Activated CD8-positive, alpha-beta memory T cell treated with anti-CD3 and anti-CD28 coated beads, Interleukin-2, amount 50 U/mL, for 4 hours (primary cell): ENCODE results near the gene GPR89B.
"Not testable (repeated sequence)": the region's sequence is repeated elsewhere in the genome, so short reads cannot be mapped to it uniquely, and the experiment has no call there.

Source experiments
- DNase-seq: peaks from one replicate; pipeline ENCODE4 v3.0.0-alpha.2; 2020

GPR89B gene

DNA sequence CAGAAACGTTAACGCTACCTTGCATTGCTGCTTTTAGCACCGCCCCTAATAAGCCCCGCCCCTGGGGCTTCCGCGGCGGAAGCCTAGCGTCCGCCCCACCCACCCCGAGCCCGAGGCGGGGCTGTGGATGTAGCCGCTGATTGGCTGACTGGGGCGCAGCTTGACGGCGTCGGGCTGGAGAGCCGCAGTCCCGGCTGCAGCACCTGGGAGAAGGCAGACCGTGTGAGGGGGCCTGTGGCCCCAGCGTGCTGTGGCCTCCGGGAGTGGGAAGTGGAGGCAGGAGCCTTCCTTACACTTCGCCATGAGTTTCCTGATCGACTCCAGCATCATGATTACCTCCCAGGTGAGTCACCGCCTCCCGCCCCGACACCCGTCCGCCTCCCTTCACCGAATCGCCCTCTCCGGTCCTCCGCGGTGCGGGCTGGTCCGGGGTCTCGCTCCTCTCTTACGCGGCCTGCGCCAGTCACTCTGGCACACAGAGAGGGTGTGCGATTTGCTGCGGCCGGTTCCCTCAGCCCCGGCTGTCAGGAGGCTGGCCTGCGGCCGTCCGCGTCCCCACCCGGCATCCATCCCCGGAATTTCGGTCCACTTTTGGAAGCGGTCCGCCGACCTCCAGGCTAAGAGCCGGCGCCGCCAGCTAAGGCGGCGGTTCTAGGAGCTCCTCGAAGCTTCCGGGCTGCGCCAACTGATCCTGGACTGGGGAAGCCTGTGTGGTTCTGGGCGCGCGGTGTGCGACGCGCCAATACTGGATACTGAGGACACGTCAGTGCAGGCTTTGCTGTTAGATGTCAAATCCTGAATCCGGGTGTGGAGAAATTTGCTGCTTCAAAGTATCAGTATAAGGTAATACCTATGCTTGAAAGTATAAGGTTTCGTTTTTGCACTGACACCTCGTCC is at the start of gene GPR89B:
Gene GPR89B, plus strand, starts transcription at position 185 of the 897 bp plus-strand sequence. Its CDS starts 117 bp downstream, at position 302.
- peak; percentile 95 for DNase-seq

DNA sequence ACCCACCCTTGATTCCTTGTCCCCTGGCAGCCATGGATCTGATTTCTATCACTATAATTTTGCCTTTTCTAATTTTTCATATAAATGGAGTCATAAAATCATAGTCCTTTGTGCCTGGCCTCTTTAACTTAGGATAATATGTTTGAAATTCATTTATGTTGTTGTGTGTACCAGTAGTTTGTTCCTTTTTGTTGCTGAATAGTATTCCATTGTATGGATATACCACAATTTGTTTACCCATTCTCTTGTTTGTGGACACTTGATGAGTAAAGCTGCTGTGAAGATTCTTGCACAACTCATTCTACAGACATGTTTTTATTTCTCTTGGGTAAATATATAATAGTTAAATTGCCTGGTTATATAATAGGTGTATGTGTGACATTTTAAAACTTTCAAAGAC is 48.3 kb upstream of the GPR89B start:
- DNase-seq = no peak

DNA sequence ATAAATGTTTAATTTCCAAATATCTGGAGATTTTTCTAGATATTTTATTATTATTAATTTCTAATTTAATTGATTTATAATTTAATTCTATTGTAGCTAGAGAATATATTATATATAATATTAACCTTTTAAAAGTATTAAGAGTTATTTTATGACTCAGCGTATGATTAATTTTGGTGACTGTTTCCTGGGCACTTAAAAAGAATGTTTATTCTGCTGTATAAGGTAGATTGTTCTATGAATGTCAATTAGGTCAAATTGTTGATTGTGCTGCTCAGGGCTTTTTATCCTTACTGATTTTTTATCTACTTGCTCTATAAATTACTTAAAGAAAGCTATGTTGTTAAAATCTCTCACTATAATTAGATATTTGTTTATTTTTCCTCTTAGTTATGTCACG is 45.7 kb upstream of the GPR89B start:
- no peak for DNase-seq

DNA sequence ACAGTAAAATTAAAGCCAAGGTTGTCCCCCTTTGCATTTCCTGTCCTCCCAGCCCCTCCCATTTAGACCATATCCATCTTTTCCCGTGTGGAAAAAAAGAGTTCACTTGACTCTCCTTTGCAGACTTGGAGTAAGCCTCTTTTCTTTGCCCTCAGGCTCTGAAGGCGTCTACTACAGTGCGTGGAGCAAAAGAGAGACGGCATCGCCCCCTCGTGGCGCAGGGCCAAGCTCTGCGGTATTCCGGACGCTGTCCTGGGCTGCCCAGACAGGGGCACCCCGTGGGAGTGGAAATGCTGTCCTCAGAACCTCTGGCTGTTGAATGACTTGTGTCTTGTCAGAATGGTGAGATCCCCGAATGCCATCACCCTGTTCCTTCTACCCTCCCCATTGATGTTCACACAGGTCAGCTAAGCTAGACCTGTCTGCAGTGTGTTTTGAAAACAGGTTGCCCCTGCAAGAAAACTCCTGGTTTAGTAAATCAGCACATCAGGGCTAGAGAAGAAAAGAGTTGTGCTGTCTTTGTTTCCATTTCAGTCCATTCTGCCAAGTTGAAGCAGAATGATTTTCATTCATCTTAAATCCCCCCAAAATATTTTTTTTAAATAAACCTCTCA is 37.9 kb upstream of the GPR89B start:
- DNase-seq = peak; percentile 60

- DNase-seq = no peak
These were observed 37.1 kb upstream of the GPR89B start for GRCh38 chr1:147891088-147891487.

- no peak for DNase-seq
These were observed 36.0 kb upstream of the GPR89B start for GRCh38 chr1:147892216-147892615.

DNA sequence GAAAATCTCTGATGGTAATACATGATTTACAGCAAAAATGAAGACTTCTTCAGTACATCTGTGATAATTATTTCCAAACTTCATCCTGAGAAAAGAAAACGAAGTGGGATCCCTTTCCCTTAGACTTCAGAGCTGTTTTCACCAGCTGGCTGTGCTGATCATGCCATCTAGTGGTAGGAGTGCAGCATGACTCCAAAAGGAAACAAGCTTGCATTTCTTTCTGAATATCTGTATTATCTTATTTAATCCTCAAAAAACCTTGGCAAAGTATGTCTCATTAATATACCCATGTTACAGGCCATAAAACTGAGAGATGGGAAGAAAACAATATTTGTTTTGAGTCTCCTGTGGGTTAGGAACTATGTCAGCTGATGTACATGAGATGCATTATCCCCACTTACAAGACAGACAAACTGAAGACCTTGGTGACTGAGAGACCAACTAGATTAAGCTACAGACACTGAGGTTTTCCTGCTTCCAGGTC is 35.4 kb upstream of the GPR89B start:
- no peak for DNase-seq

- no peak for DNase-seq
These were observed 33.1 kb upstream of the GPR89B start for GRCh38 chr1:147895123-147895522.

DNA sequence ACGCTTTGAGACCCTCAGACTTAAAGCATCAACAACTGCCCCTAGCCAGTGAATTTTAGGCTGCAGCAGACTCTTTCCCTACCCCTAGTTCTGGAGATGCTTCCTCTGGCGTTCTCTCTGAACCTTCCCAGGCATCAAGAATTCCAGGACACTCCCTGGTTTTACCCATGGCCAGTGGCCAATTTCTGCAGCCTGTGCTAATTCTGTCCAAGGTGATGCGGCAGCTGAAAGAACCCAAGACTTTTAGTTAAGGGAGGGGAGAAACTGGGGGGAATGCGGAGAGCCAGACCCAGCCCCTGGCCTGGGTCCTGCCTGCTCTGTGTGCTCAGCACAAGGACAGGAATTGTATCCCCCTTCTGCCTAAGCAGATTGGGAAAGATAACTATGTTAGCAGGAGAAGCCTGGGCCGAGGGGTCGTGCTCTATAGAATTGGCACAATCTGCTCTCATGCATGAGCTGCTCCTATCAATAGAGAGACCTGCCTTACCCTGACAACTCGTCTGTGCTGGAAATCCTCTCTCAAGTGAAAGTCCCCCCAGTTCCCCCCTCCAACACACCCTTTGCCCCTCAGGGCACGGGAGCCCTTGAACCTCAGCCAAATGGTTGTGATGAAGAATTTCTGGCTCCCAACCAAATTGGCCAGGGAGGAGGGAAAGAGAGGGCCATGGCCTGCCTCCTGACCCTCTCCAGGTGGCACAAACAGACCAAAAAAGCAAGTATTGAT is 31.0 kb upstream of the GPR89B start:
- no peak for DNase-seq

- no peak for DNase-seq
These were observed 30.4 kb upstream of the GPR89B start for GRCh38 chr1:147897789-147898188.

- DNase-seq = no peak
These were observed 25.9 kb upstream of the GPR89B start, which contains the start of gene GJA8 for GRCh38 chr1:147902253-147902845. Gene GJA8 (plus strand): TSS chr1:147902795. CDS start chr1:147907956, 5,161 bp downstream.

- DNase-seq = no peak
These were observed 23.5 kb upstream of the GPR89B start for GRCh38 chr1:147904726-147905125.

DNA sequence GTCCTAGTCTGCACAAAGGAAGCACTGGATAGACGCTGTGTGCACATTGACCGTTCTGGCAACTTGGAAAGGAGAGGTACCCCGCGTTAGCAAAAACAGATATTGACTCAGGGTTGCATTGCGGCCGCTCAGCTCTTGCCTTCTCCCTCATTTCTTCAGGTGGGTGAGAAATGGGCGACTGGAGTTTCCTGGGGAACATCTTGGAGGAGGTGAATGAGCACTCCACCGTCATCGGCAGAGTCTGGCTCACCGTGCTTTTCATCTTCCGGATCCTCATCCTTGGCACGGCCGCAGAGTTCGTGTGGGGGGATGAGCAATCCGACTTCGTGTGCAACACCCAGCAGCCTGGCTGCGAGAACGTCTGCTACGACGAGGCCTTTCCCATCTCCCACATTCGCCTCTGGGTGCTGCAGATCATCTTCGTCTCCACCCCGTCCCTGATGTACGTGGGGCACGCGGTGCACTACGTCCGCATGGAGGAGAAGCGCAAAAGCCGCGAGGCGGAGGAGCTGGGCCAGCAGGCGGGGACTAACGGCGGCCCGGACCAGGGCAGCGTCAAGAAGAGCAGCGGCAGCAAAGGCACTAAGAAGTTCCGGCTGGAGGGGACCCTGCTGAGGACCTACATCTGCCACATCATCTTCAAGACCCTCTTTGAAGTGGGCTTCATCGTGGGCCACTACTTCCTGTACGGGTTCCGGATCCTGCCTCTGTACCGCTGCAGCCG is 20.3 kb upstream of the GPR89B start:
- DNase-seq = no peak

DNA sequence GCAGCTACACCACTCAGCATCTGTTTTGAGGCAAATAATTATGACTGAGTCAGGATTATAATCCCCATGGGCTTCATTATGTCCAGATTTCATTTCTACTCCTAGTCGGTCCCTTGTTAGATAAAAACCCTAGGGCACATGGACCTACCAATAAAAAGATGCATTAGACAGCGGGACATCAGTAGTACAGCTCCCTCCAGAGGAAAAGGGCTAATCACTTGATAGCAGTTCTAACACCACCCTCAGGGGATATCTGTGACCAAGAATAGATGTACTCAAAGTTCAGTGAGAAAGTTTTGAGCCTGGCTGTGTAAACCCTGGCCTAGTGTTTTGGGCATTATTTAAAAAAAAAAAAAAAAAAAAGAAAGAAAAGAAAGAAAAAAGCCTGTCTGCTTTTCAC is 15.7 kb upstream of the GPR89B start:
- DNase-seq = no peak

DNA sequence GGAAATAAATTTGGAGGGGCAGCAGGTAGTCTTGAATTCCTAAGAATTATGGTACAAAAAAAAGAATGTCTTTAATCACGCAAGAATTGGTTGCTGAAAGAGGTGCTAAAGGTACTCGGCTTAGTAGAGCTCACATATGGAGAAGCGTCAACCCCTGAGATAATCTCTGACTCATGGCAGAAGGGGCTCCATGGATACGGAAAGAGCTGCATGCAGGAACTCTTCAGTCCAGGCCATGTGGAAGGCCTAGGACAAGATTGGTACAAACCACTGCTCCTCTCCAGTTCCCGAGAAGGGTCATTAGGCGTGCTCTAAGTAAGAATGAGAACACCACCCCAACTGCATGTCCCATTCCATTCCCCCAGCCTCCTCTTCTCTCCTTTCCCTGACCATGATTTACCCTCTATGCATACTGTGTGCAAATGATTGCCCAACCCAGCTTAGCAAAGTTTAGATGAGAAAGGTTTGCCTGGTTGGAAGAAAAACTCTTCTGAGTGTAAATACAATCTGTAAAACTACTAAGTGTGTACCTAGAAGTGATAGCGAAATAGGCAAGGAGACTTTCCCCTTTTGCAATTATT is 14.8 kb upstream of the GPR89B start:
- no peak for DNase-seq

- DNase-seq = no peak
These were observed 8.3 kb upstream of the GPR89B start for GRCh38 chr1:147919896-147920295.

DNA sequence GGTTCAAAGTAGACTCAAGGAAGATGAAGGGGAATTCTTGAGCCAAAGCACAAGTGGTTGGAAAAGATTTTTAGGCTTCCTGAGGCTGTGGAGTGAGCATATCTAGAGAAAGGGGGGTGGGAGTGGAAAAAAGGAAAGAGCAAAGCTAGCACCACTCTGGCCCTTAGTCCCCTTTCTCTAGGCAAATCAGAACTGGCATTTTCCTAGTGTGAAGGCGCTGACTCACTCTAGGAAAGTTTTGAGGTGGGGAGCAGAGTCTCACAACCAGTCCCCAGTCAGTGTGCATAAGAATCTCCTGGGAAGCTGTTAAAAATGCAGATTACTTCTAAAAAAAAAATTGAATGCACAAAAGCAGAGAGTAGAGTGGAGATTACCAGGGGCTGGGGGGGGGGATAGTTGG is 3.4 kb upstream of the GPR89B start:
- DNase-seq = no peak

GRCh38 chr1:147927215-147927614 is 1.0 kb upstream of the GPR89B start:
- DNase-seq = not testable (repeated sequence)

GRCh38 chr1:147927689-147928088 is 531 bp upstream of the GPR89B start:
- DNase-seq = not testable (repeated sequence)

DNA sequence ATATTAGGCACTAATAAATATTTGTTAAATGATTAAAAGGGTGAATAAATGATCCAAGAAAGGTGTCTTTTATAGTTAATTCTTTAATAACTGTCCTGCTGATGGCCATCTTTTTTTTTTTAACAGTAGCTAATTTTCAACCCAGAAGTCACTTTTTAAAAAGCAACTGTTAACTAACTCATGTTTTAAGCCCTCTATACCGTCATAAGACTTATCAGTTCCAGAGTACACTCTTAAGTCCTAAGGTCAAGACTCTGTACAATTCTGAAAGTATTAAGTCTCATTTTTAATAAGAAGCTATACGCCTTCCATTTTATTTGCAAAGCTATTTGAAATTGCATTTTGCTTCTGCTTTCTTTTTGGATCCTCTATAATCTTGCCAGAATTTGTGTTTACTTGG is 2.9 kb downstream of the GPR89B start:
- DNase-seq = not testable (repeated sequence)

- DNase-seq = not testable (repeated sequence)
These were observed 7.1 kb downstream of the GPR89B start for GRCh38 chr1:147935296-147935695.

GRCh38 chr1:147940456-147940855 is 12.2 kb downstream of the GPR89B start:
- not testable (repeated sequence) for DNase-seq
